AG09309 (cell line): ENCODE measurements around the gene TBCB.
"Not testable (repeated sequence)": the region's sequence is repeated elsewhere in the genome, so short reads cannot be mapped to it uniquely, and the experiment has no call there.

Source experiments
- DNase-seq: peaks from one replicate; pipeline ENCODE4 v3.0.0-alpha.2; 2010; ENCODE audit warnings: low read depth
- H3K4me3 ChIP-seq: 2 replicates; pipeline ENCODE4 v1.5.1; 2011; ENCODE audit warnings: mild to moderate bottlenecking, low read depth, low read length, moderate library complexity; ENCODE audit not compliant: control insufficient read depth
- TF ChIP-seq, protein P1 (sequence below): IDR thresholded peaks from 2 replicates; pipeline ENCODE4 v1.5.1; 2011; ENCODE audit warnings: mild to moderate bottlenecking, low read depth, low read length, inconsistent platforms; ENCODE audit not compliant: insufficient read depth, control insufficient read depth; ENCODE audit errors: missing control alignments

TBCB gene

GRCh38 chr19:36128392-36128736 is 13.1 kb downstream of the TBCB start:
- TF ChIP-seq, protein P1, sequence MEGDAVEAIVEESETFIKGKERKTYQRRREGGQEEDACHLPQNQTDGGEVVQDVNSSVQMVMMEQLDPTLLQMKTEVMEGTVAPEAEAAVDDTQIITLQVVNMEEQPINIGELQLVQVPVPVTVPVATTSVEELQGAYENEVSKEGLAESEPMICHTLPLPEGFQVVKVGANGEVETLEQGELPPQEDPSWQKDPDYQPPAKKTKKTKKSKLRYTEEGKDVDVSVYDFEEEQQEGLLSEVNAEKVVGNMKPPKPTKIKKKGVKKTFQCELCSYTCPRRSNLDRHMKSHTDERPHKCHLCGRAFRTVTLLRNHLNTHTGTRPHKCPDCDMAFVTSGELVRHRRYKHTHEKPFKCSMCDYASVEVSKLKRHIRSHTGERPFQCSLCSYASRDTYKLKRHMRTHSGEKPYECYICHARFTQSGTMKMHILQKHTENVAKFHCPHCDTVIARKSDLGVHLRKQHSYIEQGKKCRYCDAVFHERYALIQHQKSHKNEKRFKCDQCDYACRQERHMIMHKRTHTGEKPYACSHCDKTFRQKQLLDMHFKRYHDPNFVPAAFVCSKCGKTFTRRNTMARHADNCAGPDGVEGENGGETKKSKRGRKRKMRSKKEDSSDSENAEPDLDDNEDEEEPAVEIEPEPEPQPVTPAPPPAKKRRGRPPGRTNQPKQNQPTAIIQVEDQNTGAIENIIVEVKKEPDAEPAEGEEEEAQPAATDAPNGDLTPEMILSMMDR, result no peak
- DNase-seq, result no peak
- peak overlapping the region; percentile 54 for H3K4me3 ChIP-seq

- H3K4me3 ChIP-seq, DNase-seq: not testable (repeated sequence)
Observed at GRCh38 chr19:36131221-36131620, 16.0 kb downstream of the TBCB start.

DNA sequence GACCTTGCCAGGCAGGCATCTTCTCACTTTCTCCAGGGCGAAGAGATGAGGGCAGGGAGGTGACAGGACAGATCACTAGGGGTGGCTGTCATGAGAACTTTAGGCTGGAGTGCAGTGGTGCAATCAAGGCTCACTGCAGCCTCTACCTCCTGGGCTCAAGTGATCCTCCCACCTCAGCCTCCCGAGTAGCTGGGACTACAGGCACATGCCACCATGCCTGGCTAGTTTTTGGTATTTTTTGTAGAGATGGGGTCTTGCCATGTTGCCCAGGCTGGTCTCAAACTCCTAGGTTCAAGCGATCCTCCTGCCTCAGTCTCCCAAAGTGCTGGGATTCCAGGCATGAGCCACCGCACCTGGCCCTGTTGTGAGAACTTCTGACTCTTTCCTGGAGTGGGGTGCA is 19.6 kb downstream of the TBCB start:
- not testable (repeated sequence) for DNase-seq, H3K4me3 ChIP-seq

GRCh38 chr19:36136964-36137686 is 21.9 kb downstream of the TBCB start:
- DNase-seq, result no peak
- no peak overlapping the region for H3K4me3 ChIP-seq
- TF ChIP-seq, protein P1, result no peak

GRCh38 chr19:36139120-36139472 is 23.8 kb downstream of the TBCB start:
- TF ChIP-seq, protein P1, result no peak
- peak overlapping the region; percentile 99 for H3K4me3 ChIP-seq
- no peak for DNase-seq

GRCh38 chr19:36139473-36140303 is 24.4 kb downstream of the TBCB start, which contains the start of gene CAPNS1:
Gene CAPNS1 (plus strand): TSS chr19:36140066. CDS start chr19:36141012, 946 bp downstream.
- TF ChIP-seq, protein P1, result peak; percentile 7
- H3K4me3 ChIP-seq, result peak within 1 kb of the TSS; percentile 99
- peak; percentile 71 for DNase-seq

DNA sequence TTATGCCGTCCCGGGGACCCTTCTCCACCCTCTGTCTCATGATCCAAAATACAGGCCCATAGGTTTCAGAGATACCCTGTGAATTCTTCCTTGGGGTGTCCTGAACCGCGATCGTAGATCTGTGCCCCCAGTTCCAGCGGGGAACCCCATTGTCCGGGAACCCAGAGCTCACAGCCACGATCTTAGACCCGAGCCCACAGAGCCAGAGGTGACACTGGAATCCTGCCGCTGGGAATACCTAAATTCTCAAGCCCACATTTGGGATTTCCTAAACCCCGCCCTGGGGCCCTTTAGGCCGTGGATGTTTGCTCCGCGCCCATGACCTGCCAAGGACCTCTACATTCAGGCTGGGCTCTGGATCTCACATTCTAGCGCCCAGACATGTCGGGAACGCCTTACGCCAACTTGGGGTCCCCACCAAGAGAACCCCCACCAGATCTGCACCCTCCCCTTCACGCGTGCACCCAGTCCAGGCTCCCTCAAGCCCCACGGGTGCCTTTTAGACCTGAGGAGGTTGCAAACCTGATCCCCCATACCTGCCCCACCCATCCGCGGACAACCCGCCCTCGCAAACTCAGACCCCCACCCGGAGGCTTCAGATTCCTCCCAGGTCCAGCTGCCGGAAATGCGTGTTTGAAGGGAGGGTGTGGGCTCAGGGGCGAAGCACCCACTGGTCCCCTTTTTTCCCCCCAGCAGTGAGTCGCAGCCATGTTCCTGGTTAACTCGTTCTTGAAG is 25.2 kb downstream of the TBCB start:
- no peak for DNase-seq

More for the DNA sequence above, 25.2 kb downstream of the TBCB start:
- H3K4me3 ChIP-seq, result peak overlapping the region; percentile 99
- TF ChIP-seq, protein P1, result no peak
